SU-DHL-6 (cell line): ENCODE results near the gene GPALPP1.

Experiments
- EZH2phosphoT487 ChIP-seq: fragments of 200-600 bp; sonication (generic), shearing (Covaris generic); conservative IDR thresholded peaks from 2 replicates; pipeline ENCODE4 v1.6.1; 2018; ENCODE audit warnings: mild to moderate bottlenecking, antibody characterized with exemption, low read length, moderate library complexity, mixed read lengths
- TF ChIP-seq, protein P1 (sequence below): fragments of 200-600 bp; sonication (generic); IDR thresholded peaks from one replicate; pipeline ENCODE4 v1.5.1; 2017; ENCODE audit warnings: antibody characterized with exemption, mild to moderate bottlenecking, low read length, moderate library complexity; ENCODE audit not compliant: insufficient read depth, poor library complexity, severe bottlenecking

DNA sequence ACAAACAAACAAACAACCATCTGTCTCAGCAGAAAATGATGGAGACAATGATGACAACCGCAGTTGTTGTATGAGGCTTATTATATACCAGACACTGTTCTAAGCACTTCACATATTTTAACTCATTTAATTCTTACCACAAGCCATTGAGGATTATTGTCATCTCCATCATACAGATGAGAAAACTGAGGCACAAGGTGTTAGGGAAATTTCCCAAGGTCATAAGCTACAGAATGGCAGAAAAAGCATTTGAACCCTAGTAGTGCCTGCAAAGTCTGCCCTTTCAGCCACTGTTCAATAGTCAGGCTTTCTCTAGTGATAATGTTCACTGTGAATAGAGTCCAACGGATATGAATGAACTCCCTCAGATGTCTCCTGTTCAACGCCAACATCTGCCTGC is 60.1 kb downstream of the GPALPP1 start:
- TF ChIP-seq, protein P1, sequence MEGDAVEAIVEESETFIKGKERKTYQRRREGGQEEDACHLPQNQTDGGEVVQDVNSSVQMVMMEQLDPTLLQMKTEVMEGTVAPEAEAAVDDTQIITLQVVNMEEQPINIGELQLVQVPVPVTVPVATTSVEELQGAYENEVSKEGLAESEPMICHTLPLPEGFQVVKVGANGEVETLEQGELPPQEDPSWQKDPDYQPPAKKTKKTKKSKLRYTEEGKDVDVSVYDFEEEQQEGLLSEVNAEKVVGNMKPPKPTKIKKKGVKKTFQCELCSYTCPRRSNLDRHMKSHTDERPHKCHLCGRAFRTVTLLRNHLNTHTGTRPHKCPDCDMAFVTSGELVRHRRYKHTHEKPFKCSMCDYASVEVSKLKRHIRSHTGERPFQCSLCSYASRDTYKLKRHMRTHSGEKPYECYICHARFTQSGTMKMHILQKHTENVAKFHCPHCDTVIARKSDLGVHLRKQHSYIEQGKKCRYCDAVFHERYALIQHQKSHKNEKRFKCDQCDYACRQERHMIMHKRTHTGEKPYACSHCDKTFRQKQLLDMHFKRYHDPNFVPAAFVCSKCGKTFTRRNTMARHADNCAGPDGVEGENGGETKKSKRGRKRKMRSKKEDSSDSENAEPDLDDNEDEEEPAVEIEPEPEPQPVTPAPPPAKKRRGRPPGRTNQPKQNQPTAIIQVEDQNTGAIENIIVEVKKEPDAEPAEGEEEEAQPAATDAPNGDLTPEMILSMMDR = no peak
- no peak for TF ChIP-seq EZH2phosphoT487
